ENCODE results near the gene NLGN1. TPM values are rescaled to one million over a fixed set of nuclear protein-coding genes. Genes with fewer than 3 reads are reported as not detected.

The NLGN1 gene
- not detected in 2 replicates for total RNA-seq (2016; rRNA removed; fragmentation: Illumina TruSeq; extraction: Trizol)
- not detected in 2 replicates for total RNA-seq (2016; cell fraction: cytosol; rRNA removed; fragmentation: Illumina TruSeq; extraction: Trizol; ENCODE audit: low read depth)
- not detected in 2 replicates for total RNA-seq (2016; cell fraction: insoluble cytoplasmic fraction; rRNA removed; fragmentation: Illumina TruSeq; extraction: Trizol)
- total RNA-seq (2016; cell fraction: membrane; rRNA removed; fragmentation: Illumina TruSeq; extraction: Trizol): not detected in 2 replicates
- total RNA-seq (2016; cell fraction: nucleus; rRNA removed; fragmentation: Illumina TruSeq; extraction: Trizol): not detected in 2 replicates
- polyA plus RNA-seq (2011; rRNA removed): not detected in 2 replicates
- polyA plus RNA-seq (2011; cell fraction: cytosol; rRNA removed): not detected in 2 replicates
- polyA plus RNA-seq (2011; cell fraction: nucleus; rRNA removed): not detected in 2 replicates
- polyA plus RNA-seq (2012): not detected in 2 replicates
- polyA plus RNA-seq (2016; cell fraction: cytosol; fragmentation: Illumina TruSeq; extraction: Trizol; ENCODE audit: low read depth): not detected in 2 replicates
- polyA plus RNA-seq (2016; cell fraction: insoluble cytoplasmic fraction; fragmentation: Illumina TruSeq; extraction: Trizol; ENCODE audit: low read depth): not detected in 2 replicates
- polyA plus RNA-seq (2016; cell fraction: membrane; fragmentation: Illumina TruSeq; extraction: Trizol; ENCODE audit: low read depth): not detected in 2 replicates
- not detected in 2 replicates for polyA plus RNA-seq (2016; cell fraction: nucleus; fragmentation: Illumina TruSeq; extraction: Trizol; ENCODE audit: insufficient read depth, low read depth)
- polyA minus RNA-seq (2011; rRNA and poly(A)+ RNA removed; ENCODE audit: low replicate concordance): not detected in 2 replicates
- polyA minus RNA-seq (2011; cell fraction: cytosol; rRNA and poly(A)+ RNA removed): not detected in 2 replicates
- polyA minus RNA-seq (2011; cell fraction: nucleus; rRNA and poly(A)+ RNA removed): not detected in 2 replicates
- percentile 0 among the genes with signal in this experiment for Bru-seq, nascent RNA
- not detected for BruChase-seq, experiment 1, labeled RNA remaining after a 6-hour chase
- BruChase-seq, experiment 2, labeled RNA remaining after a 2-hour chase: percentile 1 among the genes with signal in this experiment
- long read RNA-seq, experiment 1: 0 reads
- long read RNA-seq, experiment 2: 0 reads

- Histone ChIP-seq H3K9ac (ENCODE audit: insufficient read depth, low read depth, low read length) (no peak within 1 kb of the TSS), H3K9me3 (ENCODE audit: low read length) (no peaks in the 10 kb centered on the region), H3K79me2 (ENCODE audit: insufficient read depth, low read length) (no peaks in the 10 kb centered on the region), H3K4me3 (replicated peaks in 1 of 3; ENCODE audit: insufficient read depth in 1 of 3, low read depth in 2 of 3, low read length in 3 of 3) (no peak within 1 kb of the TSS), H3K4me2 (ENCODE audit: low read depth, low read length) (peak within 1 kb of the TSS; percentile 1; the same call in 1 of the 2 replicates), H3K4me1 (ENCODE audit: insufficient read depth, low read length) (no peaks in the 10 kb centered on the region), H3K27ac (ENCODE audit: extremely low read length, insufficient read depth, low read length) (no peak within 1 kb of the TSS), H3K27me3 (ENCODE audit: control insufficient read depth in 1 of 2, insufficient read depth in 2 of 2, low read length in 2 of 2) (peaks cover 0 to 21% of the 10 kb centered on the region in 2 experiments; a peak in 2 of 5 replicates), H4K20me1 (ENCODE audit: insufficient read depth, low read length) (no peaks in the 10 kb centered on the region), H2AFZ (ENCODE audit: low read length) (no peak within 1 kb of the TSS), H3K36me3 (replicated peaks in 1 of 2; ENCODE audit: control insufficient read depth in 1 of 2, insufficient read depth in 2 of 2, low read length in 2 of 2) (no peaks in the 10 kb centered on the region)
- WGBS (ENCODE audit: low lambda C conversion rate): 40% methylated on average over 70 of the region's 70 CpGs
- peak; percentile 83 for ATAC-seq
- ChIA-PET CTCF (ENCODE audit: low intra/inter-chr PET ratio, low total read pairs) (no interaction called here), POLR2A (no interaction called here)
- FAIRE-seq: no peak
- intact Hi-C loops (cut with micrococcal nuclease; ENCODE audit: unreplicated experiment) (no loop called here), in situ Hi-C loops (cut with HindIII; ENCODE audit: extremely low pct_ligation_motif_present, low pct_unique_long_range_greater_than_20kb) (no loop called here)
- DNase-seq (ENCODE audit: low spot score): no peak
- BruUV-seq (replicated peaks): no TSS peak
- TF ChIP-seq ZBTB26 (CRISPR knock-in tag; IDR thresholded peaks at IDR 0.05; ENCODE audit: borderline replicate concordance): no peak
- TF ChIP-seq HINFP (CRISPR knock-in tag; IDR thresholded peaks at IDR 0.05; ENCODE audit: low read depth): no peak
- no peak for TF ChIP-seq RFX1 (IDR thresholded peaks at IDR 0.05)
- TF ChIP-seq U2AF1 (optimal IDR thresholded peaks at IDR 0.05; ENCODE audit: low read depth, low read length): no peak
- no peak for TF ChIP-seq KDM6A (CRISPR knock-in tag; IDR thresholded peaks at IDR 0.05; ENCODE audit: low read depth)
- TF ChIP-seq TRIM24 (CRISPR knock-in tag; IDR thresholded peaks at IDR 0.05): no peak
- TF ChIP-seq ARHGAP35 (CRISPR knock-in tag; IDR thresholded peaks at IDR 0.05; ENCODE audit: borderline replicate concordance): no peak
- TF ChIP-seq MNT (IDR thresholded peaks at IDR 0.05): no peak
- TF ChIP-seq MTF2 (CRISPR knock-in tag; IDR thresholded peaks at IDR 0.05; ENCODE audit: borderline replicate concordance): no peak
- TF ChIP-seq TSC22D2 (CRISPR knock-in tag; IDR thresholded peaks at IDR 0.05; ENCODE audit: borderline replicate concordance): no peak
- TF ChIP-seq THYN1 (CRISPR knock-in tag; IDR thresholded peaks at IDR 0.05; ENCODE audit: borderline replicate concordance, low read depth): no peak
- TF ChIP-seq CENPT (CRISPR knock-in tag; IDR thresholded peaks at IDR 0.05; ENCODE audit: low read depth): no peak
- no peak for TF ChIP-seq PBX3 (CRISPR knock-in tag; IDR thresholded peaks at IDR 0.05; ENCODE audit: borderline replicate concordance)
Observed at GRCh38 chr3:173397161-173398110, at the start of gene NLGN1. Gene NLGN1, plus strand, starts transcription at chr3:173397744.
